Measurements from ENCODE around the gene FGF18.

FGF18 gene

GRCh38 chr5:171422902-171423663 is 3.6 kb downstream of the FGF18 start:
- DNase-seq (ENCODE audit: low read depth): no peak

DNA sequence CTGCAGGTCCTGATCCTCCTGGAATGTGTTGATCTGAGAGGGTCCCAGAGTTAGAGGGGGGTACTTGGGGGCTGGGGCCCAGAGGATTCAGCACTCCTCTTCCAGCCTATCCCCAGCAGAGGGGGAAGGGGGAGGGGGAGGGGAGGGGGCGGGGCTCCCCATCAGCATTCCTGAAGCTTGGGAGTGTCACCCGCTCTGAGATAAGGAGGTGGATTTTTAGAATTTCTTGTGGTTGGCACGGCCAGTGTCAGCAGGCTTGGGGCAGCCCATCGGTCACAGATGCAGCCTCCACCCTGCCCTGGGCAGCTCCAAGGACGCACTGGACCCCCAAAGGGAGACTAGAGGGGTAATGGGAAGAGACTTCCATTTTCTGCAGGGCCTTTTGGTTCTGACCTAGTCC is 5.3 kb downstream of the FGF18 start:
- no peak for DNase-seq (ENCODE audit: low read depth)

GRCh38 chr5:171425596-171426244 is 6.3 kb downstream of the FGF18 start:
- DNase-seq (ENCODE audit: low read depth): no peak

GRCh38 chr5:171426266-171426665 is 6.8 kb downstream of the FGF18 start:
- no peak for DNase-seq (ENCODE audit: low read depth)

GRCh38 chr5:171426680-171427079 is 7.2 kb downstream of the FGF18 start:
- DNase-seq (ENCODE audit: low read depth): no peak

DNA sequence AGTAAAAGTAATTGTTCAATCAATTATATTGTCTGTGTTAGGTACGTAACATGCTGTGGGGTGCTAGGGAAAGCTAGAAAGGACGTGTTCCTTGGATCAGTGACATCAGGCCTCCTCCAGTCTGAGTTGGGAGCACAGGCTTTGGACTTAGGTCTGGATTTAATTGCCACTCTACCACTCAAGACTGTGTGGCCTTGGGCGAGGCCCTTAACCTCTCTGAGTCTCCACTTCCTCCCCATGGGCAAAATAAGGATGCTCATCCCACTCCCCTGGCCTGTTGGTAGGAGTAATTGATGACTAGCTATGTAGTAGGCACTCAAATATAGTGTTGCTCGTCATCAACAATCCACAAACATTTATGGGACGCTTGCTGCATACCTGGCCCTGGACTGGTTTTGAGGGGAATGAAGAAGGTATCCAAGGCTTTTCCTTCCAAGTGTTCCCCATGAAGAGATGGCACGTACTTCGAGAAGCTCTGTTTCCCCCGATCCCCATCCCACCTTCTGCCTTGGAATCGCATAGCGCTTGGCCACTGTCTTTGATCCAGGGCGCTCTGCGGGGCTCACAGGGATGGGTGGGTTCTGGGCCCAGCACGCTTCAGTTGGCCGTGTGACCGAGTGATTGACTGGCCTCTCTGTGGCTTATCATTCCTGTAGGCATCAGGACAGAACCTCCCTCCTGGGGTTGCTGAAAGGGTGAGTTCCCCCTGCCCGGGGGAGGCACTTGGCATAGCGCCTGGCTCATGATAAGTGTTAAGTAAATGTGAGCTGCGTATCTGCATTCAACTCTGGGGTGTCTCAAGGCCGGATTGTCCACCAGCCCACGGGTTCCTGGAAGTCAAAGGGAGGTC is 8.1 kb downstream of the FGF18 start:
- no peak for DNase-seq (ENCODE audit: low read depth)

DNA sequence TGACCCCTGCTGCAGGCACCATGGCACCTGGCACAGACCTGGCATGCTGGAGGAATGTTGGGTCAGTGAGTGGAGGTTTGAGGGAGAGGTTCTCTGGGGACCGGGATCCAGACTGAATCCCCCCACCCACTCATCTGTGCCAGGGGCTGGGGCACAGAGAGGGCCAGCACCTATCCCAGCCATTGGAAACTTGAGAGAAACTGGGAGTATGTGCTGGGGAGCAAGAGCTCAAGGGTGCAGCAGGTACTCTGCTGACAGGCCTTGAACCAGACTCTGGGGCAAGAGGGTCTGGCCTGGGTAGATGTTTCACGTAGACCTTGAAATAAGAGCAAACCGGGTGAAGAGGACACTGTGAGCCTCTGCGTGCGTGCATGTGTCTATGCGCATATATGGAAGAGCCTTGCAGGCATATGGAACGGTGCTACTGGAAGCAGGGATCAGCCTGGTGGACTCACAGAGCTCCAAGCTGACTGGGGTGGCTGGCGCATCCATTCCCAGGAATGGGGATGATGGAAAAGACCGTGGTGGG is 8.8 kb downstream of the FGF18 start:
- no peak for DNase-seq (ENCODE audit: low read depth)

DNA sequence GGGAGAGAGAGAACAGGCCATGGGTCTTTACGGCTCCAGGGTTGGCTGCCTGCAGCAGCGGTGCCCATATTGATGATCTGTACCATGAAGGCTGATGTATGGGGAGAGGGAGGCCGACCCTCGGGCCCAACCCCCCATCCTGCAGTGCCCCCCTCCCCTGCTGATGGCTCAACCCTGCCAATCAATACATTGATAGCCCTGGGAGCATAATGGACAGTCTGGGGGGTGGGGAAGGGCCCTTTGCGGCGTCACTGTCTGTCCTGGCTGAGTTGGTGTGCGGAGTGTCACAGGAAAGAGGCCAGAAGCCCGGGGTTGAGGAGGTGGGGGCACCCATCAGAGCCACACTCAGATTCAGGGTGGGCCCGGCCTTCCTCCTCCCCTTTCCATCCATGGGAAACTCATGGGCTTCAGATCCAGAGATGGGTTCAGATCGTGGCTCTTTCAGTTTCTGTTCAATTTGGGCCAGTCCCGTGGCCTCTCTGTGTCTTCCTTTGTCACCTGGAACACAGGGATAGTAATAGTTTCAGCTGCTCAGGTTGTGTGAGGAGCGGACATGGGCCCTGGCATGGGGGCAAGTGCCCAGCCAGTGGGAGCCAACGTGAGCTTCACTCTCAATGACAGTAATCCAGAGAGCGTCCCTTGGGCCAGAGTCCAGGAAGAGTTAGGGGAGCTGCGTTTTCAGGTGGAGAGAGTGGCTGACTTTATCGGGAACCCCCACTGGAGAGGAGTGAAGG is 9.5 kb downstream of the FGF18 start:
- DNase-seq (ENCODE audit: low read depth): no peak

- DNase-seq (ENCODE audit: low read depth): no peak
Measured at GRCh38 chr5:171429543-171429910, 10.1 kb downstream of the FGF18 start.

DNA sequence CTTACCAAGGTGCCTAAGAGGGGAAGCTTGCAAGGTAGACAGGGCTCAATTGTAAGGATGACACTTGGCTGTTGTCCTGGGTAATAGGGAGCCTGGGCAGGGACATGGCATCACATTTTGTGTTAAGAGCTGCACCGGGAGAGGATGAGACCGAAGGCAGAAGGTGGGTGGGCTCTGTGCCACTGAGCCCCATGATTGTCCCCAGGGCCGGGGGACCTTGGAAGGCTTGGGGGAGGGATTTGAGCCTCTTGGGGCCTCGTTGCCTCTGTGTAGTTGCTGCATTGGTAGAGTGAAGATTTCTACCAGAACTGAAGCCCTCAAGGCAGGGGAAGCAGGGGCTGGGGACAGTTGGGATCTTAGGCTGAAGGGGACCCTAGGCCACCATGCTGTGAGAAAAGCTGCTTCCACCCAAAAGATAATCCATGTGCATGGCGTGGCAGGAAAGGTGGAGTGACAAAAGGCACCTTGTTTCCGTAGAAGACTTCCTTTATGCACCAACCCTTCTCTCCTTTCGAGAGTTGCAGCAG is 11.9 kb downstream of the FGF18 start:
- DNase-seq (ENCODE audit: low read depth): no peak

GRCh38 chr5:171432076-171432475 is 12.6 kb downstream of the FGF18 start:
- DNase-seq (ENCODE audit: low read depth): no peak

GRCh38 chr5:171432583-171433351 is 13.3 kb downstream of the FGF18 start:
- no peak for DNase-seq (ENCODE audit: low read depth)

GRCh38 chr5:171433352-171433698 is 13.9 kb downstream of the FGF18 start:
- no peak for DNase-seq (ENCODE audit: low read depth)

DNA sequence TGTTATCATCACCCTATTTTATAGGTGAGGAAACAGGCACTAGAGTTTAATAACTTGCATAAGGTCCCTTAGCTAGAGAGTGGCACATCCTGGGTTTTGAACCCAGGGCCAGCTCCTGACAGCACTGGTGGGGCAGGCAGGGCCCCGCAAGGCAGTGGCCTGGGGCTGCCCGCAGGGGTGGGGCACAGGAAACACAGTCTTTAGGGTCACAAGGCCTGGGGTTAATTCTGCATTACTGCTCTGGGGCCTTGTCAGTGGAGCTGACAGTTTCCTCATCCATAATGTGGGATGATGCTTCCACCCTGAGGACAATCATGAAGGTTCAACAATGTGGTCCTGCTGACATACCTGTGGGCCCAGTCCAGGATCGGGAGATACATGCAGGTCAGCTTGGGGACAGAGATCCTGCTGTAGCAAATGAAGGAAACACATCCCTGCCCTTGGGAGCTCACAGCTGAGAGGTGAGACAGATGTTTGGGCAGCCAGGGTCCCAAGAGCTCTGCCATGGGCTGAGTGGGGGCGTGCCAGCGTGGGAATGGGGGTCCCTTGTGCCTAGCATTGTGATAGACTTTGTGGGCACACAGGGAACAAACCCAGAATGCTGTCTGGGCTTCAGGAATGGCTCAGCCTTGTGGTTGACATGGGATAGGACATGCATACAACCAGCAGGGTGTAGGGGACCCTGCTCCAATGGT is 14.7 kb downstream of the FGF18 start:
- no peak for DNase-seq (ENCODE audit: low read depth)

GRCh38 chr5:171434874-171435273 is 15.4 kb downstream of the FGF18 start:
- no peak for DNase-seq (ENCODE audit: low read depth)

DNA sequence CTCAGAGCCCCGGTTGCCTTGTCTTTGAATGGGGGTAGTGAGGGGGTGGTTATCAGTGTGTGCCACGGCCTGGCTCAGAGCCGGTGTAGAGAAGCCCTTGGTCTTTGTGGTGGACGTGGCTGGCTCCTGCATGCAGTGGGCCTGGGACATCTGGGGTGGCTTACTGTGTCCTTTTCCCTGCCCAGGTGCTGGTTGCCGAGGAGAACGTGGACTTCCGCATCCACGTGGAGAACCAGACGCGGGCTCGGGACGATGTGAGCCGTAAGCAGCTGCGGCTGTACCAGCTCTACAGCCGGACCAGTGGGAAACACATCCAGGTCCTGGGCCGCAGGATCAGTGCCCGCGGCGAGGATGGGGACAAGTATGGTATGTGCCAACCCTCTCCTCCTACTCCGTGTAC is 16.5 kb downstream of the FGF18 start:
- no peak for DNase-seq (ENCODE audit: low read depth)

- no peak for DNase-seq (ENCODE audit: low read depth)
Measured at GRCh38 chr5:171436804-171437285, 17.4 kb downstream of the FGF18 start.

DNA sequence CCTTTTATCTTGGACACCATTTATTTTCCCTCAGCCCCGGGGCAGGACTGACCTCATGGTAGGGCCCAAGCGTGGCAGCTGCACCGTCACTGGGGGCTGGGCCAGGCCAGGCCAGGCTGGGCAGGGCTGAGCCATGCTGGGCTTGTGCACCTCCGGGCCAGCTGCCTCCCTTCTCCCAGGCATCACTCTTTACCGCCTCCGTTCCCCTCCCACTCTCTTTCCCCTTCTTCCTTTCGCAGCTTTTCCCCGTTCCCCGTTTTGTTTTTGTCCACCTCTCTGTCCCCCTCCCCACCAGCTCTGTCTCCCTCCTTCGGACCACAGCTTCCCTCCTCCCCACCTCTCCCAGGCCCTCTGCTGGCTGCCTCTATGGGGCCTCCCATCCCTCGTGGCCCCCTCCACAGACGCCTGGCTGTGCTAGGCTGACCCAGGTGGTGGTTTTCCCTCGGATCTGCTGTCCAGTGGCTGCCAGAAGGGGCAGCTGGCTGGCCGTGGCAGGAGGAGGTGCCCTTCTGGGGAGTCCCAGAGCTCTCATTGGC is 17.9 kb downstream of the FGF18 start:
- DNase-seq (ENCODE audit: low read depth): no peak

GRCh38 chr5:171438738-171439137 is 19.3 kb downstream of the FGF18 start:
- no peak for DNase-seq (ENCODE audit: low read depth)

DNA sequence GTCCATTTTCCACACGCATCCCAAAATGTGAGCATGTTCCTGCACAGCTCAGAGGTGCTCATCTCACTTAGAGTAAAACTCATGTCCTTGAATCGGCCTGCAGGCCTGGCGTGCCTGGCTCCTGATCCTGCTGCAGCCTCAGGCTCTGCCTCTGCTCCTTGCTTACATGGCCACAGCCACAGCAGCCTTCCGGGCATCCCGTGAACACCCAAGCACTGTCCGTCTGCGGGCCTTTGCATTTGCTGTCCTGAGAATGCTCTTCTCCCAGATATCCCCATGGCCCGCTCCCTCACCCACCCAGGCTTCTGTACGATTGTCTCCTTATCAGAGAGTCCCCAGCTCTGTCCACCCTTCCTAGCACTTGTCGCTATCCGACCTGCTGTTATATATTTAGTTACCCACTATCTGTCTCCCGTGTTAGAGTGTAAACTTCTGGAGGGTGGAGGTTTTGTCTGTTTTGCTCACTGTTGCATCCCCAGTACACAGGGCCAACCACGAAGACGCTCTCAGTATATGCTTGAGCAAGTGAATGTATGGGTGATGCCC is 21.9 kb downstream of the FGF18 start:
- DNase-seq (ENCODE audit: low read depth): no peak

Data from activated T-cell treated with anti-CD3 and anti-CD28 coated beads for 24 hours (primary cell).